Fibroblast of lung (primary cell): ENCODE data around the gene CFAP299. TPM values are rescaled to one million over a fixed set of nuclear protein-coding genes. Genes with fewer than 3 reads are reported as not detected.
"Not testable (repeated sequence)": the region's sequence is repeated elsewhere in the genome, so short reads cannot be mapped to it uniquely, and the experiment has no call there.

Source experiments
- DNase-seq, 2 donors: peaks; one replicate each; pipeline versions ENCODE4 v3.0.0 to v3.0.0-alpha.2; 2010; ENCODE audit warnings: low read depth in 2 of 2
- H2AFZ ChIP-seq: 2 replicates; pipeline ENCODE4 v1.5.1; 2012; ENCODE audit warnings: low read length, control low read depth, inconsistent platforms
- H3K27ac ChIP-seq: 2 replicates; pipeline ENCODE4 v1.5.1; 2011; ENCODE audit warnings: low read length, control low read depth; ENCODE audit not compliant: insufficient read depth
- H3K27me3 ChIP-seq: 2 replicates; pipeline ENCODE4 v1.5.1; 2011; ENCODE audit warnings: mild to moderate bottlenecking, low read length; ENCODE audit not compliant: control insufficient read depth, insufficient read depth
- H3K36me3 ChIP-seq: 2 replicates; pipeline ENCODE4 v1.5.1; 2011; ENCODE audit warnings: low read length; ENCODE audit not compliant: control insufficient read depth, insufficient read depth
- H3K4me1 ChIP-seq: 2 replicates; pipeline ENCODE4 v1.5.1; 2011; ENCODE audit warnings: low read length; ENCODE audit not compliant: control insufficient read depth, insufficient read depth; ENCODE audit errors: extremely low read depth
- H3K4me2 ChIP-seq: 2 replicates; pipeline ENCODE4 v1.5.1; 2011; ENCODE audit warnings: low read length, control low read depth; ENCODE audit not compliant: insufficient read depth; ENCODE audit errors: extremely low read depth
- H3K4me3 ChIP-seq, 4 experiments: fragments of 200-600 bp in 1 of 4; sonication (generic) in 1 of 4; replicated peaks in 1 of 4; 2 replicates each; pipeline ENCODE4 v1.5.1; 2011 to 2016; ENCODE audit warnings: low read length in 4 of 4, low read depth in 3 of 4, mild to moderate bottlenecking in 3 of 4, control low read depth in 2 of 4, inconsistent platforms in 1 of 4, mixed read lengths in 1 of 4; ENCODE audit not compliant: insufficient read depth in 1 of 4; ENCODE audit errors: control extremely low read depth in 1 of 4
- H3K79me2 ChIP-seq: 2 replicates; pipeline ENCODE4 v1.5.1; 2012; ENCODE audit warnings: mild to moderate bottlenecking, low read length, inconsistent platforms; ENCODE audit not compliant: control insufficient read depth, insufficient read depth
- H3K9ac ChIP-seq: 2 replicates; pipeline ENCODE4 v1.5.1; 2011; ENCODE audit warnings: mild to moderate bottlenecking, low read length, control low read depth; ENCODE audit not compliant: insufficient read depth
- H3K9me3 ChIP-seq: 2 replicates; pipeline ENCODE4 v1.5.1; 2012; ENCODE audit warnings: low read depth, low read length; ENCODE audit not compliant: control insufficient read depth, insufficient read depth
- H4K20me1 ChIP-seq: 2 replicates; pipeline ENCODE4 v1.5.1; 2011; ENCODE audit warnings: low read length; ENCODE audit not compliant: control insufficient read depth, insufficient read depth; ENCODE audit errors: extremely low read depth
- CTCF ChIP-seq, 2 donors: IDR thresholded peaks in 1 of 2; conservative IDR thresholded peaks in 1 of 2; 1 replicate in 1 of 2; 2 replicates in 1 of 2; pipeline ENCODE4 v1.5.1; 2011 to 2012; ENCODE audit warnings: low read length in 2 of 2, control low read depth in 1 of 2, inconsistent platforms in 1 of 2, low read depth in 1 of 2, mild to moderate bottlenecking in 1 of 2
- EZH2 ChIP-seq: IDR thresholded peaks from 2 replicates; pipeline ENCODE4 v1.5.1; 2012; ENCODE audit warnings: low read length, control low read depth, mild to moderate bottlenecking; ENCODE audit errors: missing control alignments
- polyA minus RNA-seq: library from RNA; depleted of rRNA, polyadenylated mRNA; stranded (reverse); fragments of >200 nt; gene quantifications from 2 replicates; pipeline ENCODE4 v1.2.3, GENCODE V29; 2011; ENCODE audit warnings: low replicate concordance
- polyA plus RNA-seq, 2 donors: library from polyadenylated mRNA; depleted of rRNA in 1 of 2; stranded (reverse) in 1 of 2; unstranded in 1 of 2; fragments of >200 nt; gene quantifications; 2 replicates each; pipeline ENCODE4 v1.2.1, GENCODE V29; 2011 to 2012; ENCODE audit warnings: missing spikeins in 1 of 2
- total RNA-seq: library from RNA; depleted of rRNA; stranded (reverse); fragments of >200 nt; gene quantifications from 2 replicates; pipeline ENCODE4 v1.2.1, GENCODE V29; 2014

CFAP299 gene
- total RNA-seq, result 2.3 and 16.2 TPM in 2 replicates
- 0.79 and 1.3 TPM in 2 replicates for polyA plus RNA-seq
- 0.73 and 1.2 TPM in 2 replicates for polyA plus RNA-seq (2012)
- polyA minus RNA-seq, result 0.56 and 0.94 TPM in 2 replicates

DNA sequence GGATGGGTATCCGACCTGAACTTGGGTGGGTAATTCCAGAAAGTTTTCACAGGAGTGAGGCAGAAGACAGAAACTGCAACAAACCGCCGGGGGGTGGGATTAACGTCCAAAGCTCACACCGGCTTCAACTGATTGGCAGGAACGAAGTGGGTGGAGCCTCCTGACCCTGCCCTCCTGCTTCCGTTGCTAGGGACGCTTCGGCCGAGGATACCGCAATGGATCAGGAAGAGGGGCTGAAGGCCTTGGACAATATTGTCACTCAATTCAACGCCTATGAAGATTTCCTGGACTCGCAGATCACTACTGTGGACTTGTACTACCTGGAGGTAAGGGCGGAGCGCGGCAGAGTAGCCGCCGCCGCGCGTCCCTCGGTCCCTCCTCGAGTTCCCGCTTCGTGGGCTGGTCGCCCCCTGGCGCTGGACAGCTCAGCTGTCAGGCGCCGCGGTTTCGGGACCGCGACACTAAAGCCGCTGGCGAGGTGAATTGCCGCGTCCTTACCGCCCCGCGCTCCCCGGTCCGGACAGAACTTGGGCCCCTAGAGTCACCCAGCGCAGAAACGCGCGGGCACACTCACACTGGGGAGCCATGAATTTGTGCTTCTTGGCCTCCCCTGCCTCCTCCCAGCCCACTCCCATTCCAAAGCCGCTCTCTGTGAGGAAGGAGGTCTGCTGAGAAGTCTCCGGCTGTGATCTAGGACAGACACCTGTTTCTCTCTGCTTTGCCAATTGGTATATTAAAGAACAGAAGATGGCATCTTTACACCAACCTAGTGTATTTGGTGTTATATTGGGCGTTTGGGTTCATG, at the start of gene CFAP299:
Gene CFAP299, plus strand, starts transcription at position 177 of the 805 bp plus-strand sequence.
- H3K9ac ChIP-seq, result no peak within 1 kb of the TSS
- no peaks in the 10 kb centered on the region for H3K36me3 ChIP-seq
- H2AFZ ChIP-seq, result peak within 1 kb of the TSS; percentile 96
- H3K4me3 ChIP-seq, result peak within 1 kb of the TSS; percentile 64 to 84 (median 82)
- no peaks in the 10 kb centered on the region for H3K9me3 ChIP-seq
- H3K79me2 ChIP-seq, result no peaks in the 10 kb centered on the region
- peak within 1 kb of the TSS; percentile 19 for H3K27ac ChIP-seq
- TF ChIP-seq EZH2 (no peak), CTCF (conservative IDR thresholded peaks at IDR 0.05 in 1 of 2, IDR thresholded peaks at IDR 0.05 in 1 of 2; ENCODE audit: low read depth in 1 of 2, low read length in 2 of 2) (peak; percentile 49 to 50)
- H4K20me1 ChIP-seq, result no peaks in the 10 kb centered on the region
- no peaks in the 10 kb centered on the region for H3K4me1 ChIP-seq
- peak within 1 kb of the TSS; percentile 97 for H3K4me2 ChIP-seq
- H3K27me3 ChIP-seq, result no peaks in the 10 kb centered on the region
- peak; percentile 86 to 87 for DNase-seq

DNA sequence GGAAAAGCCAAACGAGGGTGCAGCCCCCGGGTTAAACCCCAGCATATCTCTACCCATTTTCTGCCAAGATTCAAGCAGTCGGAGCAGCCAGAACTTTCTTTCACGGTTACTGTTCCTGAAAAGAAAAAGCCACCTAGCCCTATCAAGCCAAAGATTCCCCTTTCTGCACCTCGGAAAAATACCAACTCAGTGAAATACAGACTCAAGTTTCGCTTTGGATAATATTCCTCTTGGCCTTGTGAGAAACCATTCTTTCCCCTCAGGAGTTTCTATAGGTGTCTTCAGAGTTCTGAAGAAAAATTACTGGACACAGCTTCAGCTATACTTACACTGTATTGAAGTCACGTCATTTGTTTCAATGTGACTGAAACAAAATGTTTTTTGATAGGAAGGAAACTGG, 49.1 kb upstream of the CFAP299 start:
- Histone ChIP-seq H3K27me3 (no peaks in the 10 kb centered on the region), H3K4me3 (peak overlapping the region in 2 of 4 experiments; percentile 0 to 12), H4K20me1 (no peaks in the 10 kb centered on the region), H3K79me2 (peaks cover 67% of the 10 kb centered on the region), H3K36me3 (no peaks in the 10 kb centered on the region), H2AFZ (no peak overlapping the region), H3K9ac (no peak overlapping the region), H3K9me3 (no peaks in the 10 kb centered on the region), H3K4me2 (peak overlapping the region; percentile 3), H3K27ac (no peak overlapping the region), H3K4me1 (peaks cover 5% of the 10 kb centered on the region)
- DNase-seq, result no peak
- no peak for TF ChIP-seq CTCF (conservative IDR thresholded peaks at IDR 0.05 in 1 of 2, IDR thresholded peaks at IDR 0.05 in 1 of 2; ENCODE audit: low read depth in 1 of 2, low read length in 2 of 2)

DNA sequence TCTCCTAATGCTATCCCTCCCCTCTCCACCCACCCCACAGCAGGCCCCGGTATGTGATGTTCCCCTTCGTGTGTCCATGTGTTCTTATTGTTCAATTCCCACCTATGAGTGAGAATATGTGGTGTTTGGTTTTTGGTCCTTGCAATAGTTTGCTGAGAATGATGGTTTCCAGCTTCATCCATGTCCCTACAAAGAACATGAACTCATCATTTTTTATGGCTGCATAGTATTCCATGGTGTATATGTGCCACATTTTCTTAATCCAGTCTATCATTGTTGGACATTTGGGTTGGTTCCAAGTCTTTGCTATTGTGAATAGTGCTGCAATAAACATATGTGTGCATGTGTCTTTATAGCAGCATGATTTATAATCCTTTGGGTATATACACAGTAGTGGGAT, 44.9 kb upstream of the CFAP299 start:
- H3K27ac ChIP-seq, H3K9me3 ChIP-seq, H3K4me1 ChIP-seq, H3K4me2 ChIP-seq, H4K20me1 ChIP-seq, H3K27me3 ChIP-seq, H2AFZ ChIP-seq, H3K36me3 ChIP-seq, H3K9ac ChIP-seq, H3K4me3 ChIP-seq, DNase-seq: not testable (repeated sequence)
- H3K79me2 ChIP-seq, result peaks cover 27% of the 10 kb centered on the region
